Smooth muscle cell (in vitro differentiated cells): ENCODE data around the gene DPY19L1. TPM values are rescaled to one million over a fixed set of nuclear protein-coding genes. Genes with fewer than 3 reads are reported as not detected.
"Not testable (repeated sequence)": the region's sequence is repeated elsewhere in the genome, so short reads cannot be mapped to it uniquely, and the experiment has no call there.

Source experiments
- DNase-seq: peaks from one replicate; lab custom pipeline; 2025; ENCODE audit not compliant: unreplicated experiment; lab: John Stamatoyannopoulos, UW
- H2AFZ ChIP-seq: fragments of 200-600 bp; sonication (generic); 2 replicates; pipeline ENCODE4 v1.6.0; 2016; ENCODE audit warnings: antibody characterized with exemption, low read depth, mild to moderate bottlenecking
- H3F3A ChIP-seq: fragments of 200-600 bp; sonication (generic); 2 replicates; pipeline ENCODE4 v1.6.0; 2017; ENCODE audit warnings: antibody characterized with exemption, low read depth
- H3K27ac ChIP-seq: fragments of 200-600 bp; sonication (generic); 2 replicates; pipeline ENCODE4 v1.5.1; 2016; ENCODE audit warnings: low read depth, mild to moderate bottlenecking
- H3K27me3 ChIP-seq: fragments of 200-600 bp; sonication (generic); 2 replicates; pipeline ENCODE4 v1.6.1; 2016; ENCODE audit warnings: low read depth, mild to moderate bottlenecking
- H3K36me3 ChIP-seq: fragments of 200-600 bp; sonication (generic); 2 replicates; pipeline ENCODE4 v1.5.1; 2016; ENCODE audit warnings: low read depth
- H3K4me1 ChIP-seq: fragments of 200-600 bp; sonication (generic); 2 replicates; pipeline ENCODE4 v1.5.1; 2016; ENCODE audit warnings: low read depth
- H3K4me2 ChIP-seq: fragments of 200-600 bp; sonication (generic); 2 replicates; pipeline ENCODE4 v1.6.0; 2016; ENCODE audit warnings: mild to moderate bottlenecking
- H3K4me3 ChIP-seq: fragments of 200-600 bp; sonication (generic); 2 replicates; pipeline ENCODE4 v1.5.1; 2016; ENCODE audit warnings: mild to moderate bottlenecking
- H3K79me2 ChIP-seq: fragments of 200-600 bp; sonication (generic); 2 replicates; pipeline ENCODE4 v1.6.0; 2016; ENCODE audit warnings: low read depth, mild to moderate bottlenecking
- H3K9ac ChIP-seq: fragments of 200-600 bp; sonication (generic); 2 replicates; pipeline ENCODE4 v1.6.0; 2016; ENCODE audit warnings: low read depth
- H3K9me3 ChIP-seq: fragments of 200-600 bp; sonication (generic); replicated peaks from 2 replicates; pipeline ENCODE4 v1.5.1; 2016; ENCODE audit warnings: low read depth
- H4K20me1 ChIP-seq: fragments of 200-600 bp; sonication (generic); 2 replicates; pipeline ENCODE4 v1.6.0; 2016; ENCODE audit warnings: low read depth
- CTCF ChIP-seq: fragments of 200-600 bp; sonication (generic); IDR thresholded peaks from 2 replicates; pipeline ENCODE4 v1.5.1; 2017; ENCODE audit warnings: borderline replicate concordance, mild to moderate bottlenecking, antibody characterized with exemption; ENCODE audit not compliant: insufficient read depth, poor library complexity, severe bottlenecking
- WGBS: methylation state at CpG from one replicate; pipeline ENCODE4 v1.1.7; 2016; ENCODE audit warnings: low lambda C conversion rate; 5-methylcytosine and 5-hydroxymethylcytosine counted together
- polyA plus RNA-seq: library from polyadenylated mRNA; unstranded; fragments of >200 nt; fragmentation: Nextera tagmentation; extraction: Ambion mirVana; gene quantifications from 2 replicates; pipeline ENCODE4 v1.2.1, GENCODE V29; 2016
- total RNA-seq: library from RNA; depleted of rRNA; stranded (reverse); fragments of >200 nt; gene quantifications from 2 replicates; pipeline ENCODE4 v1.2.3, GENCODE V29; 2014

The DPY19L1 gene
- total and polyA plus RNA-seq, 2 experiments from 2014 or later = 14.5 to 38.2 TPM

GRCh38 chr7:34958021-34958420 lies 79.3 kb downstream of the DPY19L1 start:
- Histone ChIP-seq H3F3A (no peaks in the 10 kb centered on the region), H3K27ac (no peak overlapping the region), H4K20me1 (no peaks in the 10 kb centered on the region), H3K4me3 (no peak overlapping the region), H3K27me3 (no peaks in the 10 kb centered on the region), H3K36me3 (no peaks in the 10 kb centered on the region), H3K4me2 (no peak overlapping the region), H2AFZ (no peak overlapping the region), H3K4me1 (no peaks in the 10 kb centered on the region), H3K9me3 (no peaks in the 10 kb centered on the region), H3K9ac (no peak overlapping the region), H3K79me2 (no peaks in the 10 kb centered on the region)
- 68% methylated on average over 1 of the region's 1 CpG for WGBS
- DNase-seq = no peak
- no peak for TF ChIP-seq CTCF

- H3K4me2 ChIP-seq = no peak overlapping the region
- 96% methylated on average over 3 of the region's 3 CpGs for WGBS
- no peak overlapping the region for H3K27ac ChIP-seq
- H3K4me1 ChIP-seq = no peaks in the 10 kb centered on the region
- H3K79me2 ChIP-seq = no peaks in the 10 kb centered on the region
- H2AFZ ChIP-seq = no peak overlapping the region
- H4K20me1 ChIP-seq = peaks cover 5% of the 10 kb centered on the region
- H3K9ac ChIP-seq = no peak overlapping the region
- no peaks in the 10 kb centered on the region for H3K9me3 ChIP-seq
- no peaks in the 10 kb centered on the region for H3K36me3 ChIP-seq
- H3K4me3 ChIP-seq = no peak overlapping the region
- no peak for DNase-seq
- TF ChIP-seq CTCF = no peak
- no peaks in the 10 kb centered on the region for H3K27me3 ChIP-seq
- peaks cover 8% of the 10 kb centered on the region for H3F3A ChIP-seq
These were observed 84.5 kb downstream of the DPY19L1 start for GRCh38 chr7:34952822-34953221.

GRCh38 chr7:34949361-34949760 lies 87.9 kb downstream of the DPY19L1 start:
- Histone ChIP-seq H3K9me3 (no peaks in the 10 kb centered on the region), H3K36me3 (no peaks in the 10 kb centered on the region), H3K4me2 (peak overlapping the region; percentile 64), H3K9ac (no peak overlapping the region), H2AFZ (no peak overlapping the region), H3K79me2 (no peaks in the 10 kb centered on the region), H3K27me3 (no peaks in the 10 kb centered on the region), H3K27ac (peak overlapping the region; percentile 51), H3F3A (peaks cover 8% of the 10 kb centered on the region), H3K4me1 (no peaks in the 10 kb centered on the region), H3K4me3 (no peak overlapping the region), H4K20me1 (peaks cover 5% of the 10 kb centered on the region)
- no peak for DNase-seq
- TF ChIP-seq CTCF = no peak

- H3F3A ChIP-seq, H3K9me3 ChIP-seq, H3K27ac ChIP-seq, H3K4me2 ChIP-seq, H2AFZ ChIP-seq, H3K36me3 ChIP-seq, H3K79me2 ChIP-seq, H3K4me3 ChIP-seq, H4K20me1 ChIP-seq, H3K9ac ChIP-seq, DNase-seq, H3K4me1 ChIP-seq, H3K27me3 ChIP-seq: not testable (repeated sequence)
- 94% methylated on average over 2 of the region's 2 CpGs for WGBS
These were observed 89.9 kb downstream of the DPY19L1 start for GRCh38 chr7:34947427-34947826.
